Measurements from ENCODE around the gene KIR3DL1.

- TF ChIP-seq CTCF (conservative IDR thresholded peaks at IDR 0.05; ENCODE audit: low read depth in 2 of 2) (no peak), EZH2 (IDR thresholded peaks at IDR 0.05; ENCODE audit: low read depth, unreplicated experiment) (no peak)
Measured at GRCh38 chr19:54871696-54872095, 55.4 kb downstream of the KIR3DL1 start.
